WTC11 (cell line): ENCODE results near the gene FBXO3. TPM values are rescaled to one million over a fixed set of nuclear protein-coding genes. Genes with fewer than 3 reads are reported as not detected.
"Not testable (repeated sequence)": the region's sequence is repeated elsewhere in the genome, so short reads cannot be mapped to it uniquely, and the experiment has no call there.

Experiments
- ATAC-seq: fragments of 200-7000 bp; cut with Tn5 transposase; 2 replicates; pipeline ENCODE4 v1.10.0; 2021; ENCODE audit warnings: mild to moderate bottlenecking, moderate library complexity
- CTCF ChIA-PET: fragments of 300-600 bp; sonication (Branson Sonifier 250); formaldehyde crosslinking; loops from one replicate; lab custom pipeline; 2021; ENCODE audit warnings: antibody characterized with exemption; lab: Charles Lee
- POLR2A ChIA-PET: fragments of 350-600 bp; sonication (Branson Sonifier 250); formaldehyde crosslinking; loops from one replicate; lab custom pipeline; 2021; ENCODE audit warnings: antibody characterized with exemption; lab: Charles Lee
- DNase-seq: peaks from one replicate; pipeline ENCODE4 v3.0.0; 2021; ENCODE audit warnings: low spot score
- H3K27ac Mint-ChIP-seq: 2 replicates; pipeline ENCODE4 v1.8.0; 2021; ENCODE audit warnings: mixed read lengths
- H3K27me3 Mint-ChIP-seq: 2 replicates; pipeline ENCODE4 v1.8.0; 2021; ENCODE audit warnings: low read depth, mild to moderate bottlenecking, moderate library complexity, mixed read lengths
- H3K36me3 Mint-ChIP-seq: 2 replicates; pipeline ENCODE4 v1.8.0; 2021; ENCODE audit warnings: mixed read lengths
- H3K4me1 Mint-ChIP-seq: 2 replicates; pipeline ENCODE4 v1.8.0; 2022; ENCODE audit warnings: mixed read lengths
- H3K4me3 Mint-ChIP-seq: 2 replicates; pipeline ENCODE4 v1.8.0; 2021; ENCODE audit warnings: mild to moderate bottlenecking, moderate library complexity, mixed read lengths
- H3K9me3 Mint-ChIP-seq: 2 replicates; pipeline ENCODE4 v1.8.0; 2021; ENCODE audit warnings: mixed read lengths
- E2F4 ChIP-seq: sonication (generic); formaldehyde crosslinking; IDR thresholded peaks from 2 replicates; pipeline ENCODE4 v1.8.1; 2022; ENCODE audit warnings: low read depth, mild to moderate bottlenecking, moderate library complexity, missing genetic modification reagents, borderline replicate concordance
- FOXJ3 ChIP-seq: sonication (generic); formaldehyde crosslinking; IDR thresholded peaks from 2 replicates; pipeline ENCODE4 v1.9.0; 2021; ENCODE audit warnings: missing genetic modification reagents, mild to moderate bottlenecking, borderline replicate concordance
- GABPB1 ChIP-seq: sonication (generic); formaldehyde crosslinking; IDR thresholded peaks from 2 replicates; pipeline ENCODE4 v1.8.1; 2023; ENCODE audit warnings: mild to moderate bottlenecking, missing genetic modification reagents
- HMGA2 ChIP-seq: fragments of 250-450 bp; sonication (Bioruptor Pico); IDR thresholded peaks from 2 replicates; pipeline ENCODE4 v1.4.0; 2021; ENCODE audit warnings: mild to moderate bottlenecking, moderate library complexity
- JAZF1 ChIP-seq: fragments of 250-450 bp; sonication (Bioruptor Pico); IDR thresholded peaks from 2 replicates; pipeline ENCODE4 v1.9.0; 2021; ENCODE audit warnings: moderate library complexity, mild to moderate bottlenecking, inconsistent platforms
- NR1H2 ChIP-seq: sonication (generic); formaldehyde crosslinking; IDR thresholded peaks from 2 replicates; pipeline ENCODE4 v1.9.0; 2021; ENCODE audit warnings: mild to moderate bottlenecking, moderate library complexity, missing genetic modification reagents
- NR2C2 ChIP-seq: sonication (generic); formaldehyde crosslinking; IDR thresholded peaks from 2 replicates; pipeline ENCODE4 v1.8.0; 2022; ENCODE audit warnings: mild to moderate bottlenecking, missing genetic modification reagents
- PRRX2 ChIP-seq: fragments of 250-450 bp; sonication (Bioruptor Pico); IDR thresholded peaks from 2 replicates; pipeline ENCODE4 v1.8.0; 2021; ENCODE audit warnings: mild to moderate bottlenecking
- TEAD1 ChIP-seq: sonication (generic); formaldehyde crosslinking; IDR thresholded peaks from 2 replicates; pipeline ENCODE4 v1.8.0; 2022; ENCODE audit warnings: mild to moderate bottlenecking, missing genetic modification reagents
- ZMAT4 ChIP-seq: fragments of 250-450 bp; sonication (Bioruptor Pico); IDR thresholded peaks from 2 replicates; pipeline ENCODE4 v1.9.0; 2021; ENCODE audit warnings: mild to moderate bottlenecking
- total RNA-seq: library from RNA; stranded (reverse); gene quantifications from 3 replicates; pipeline ENCODE4 v1.2.3, GENCODE V29; 2021
- TF ChIP-seq, protein P1 (sequence below): sonication (generic); formaldehyde crosslinking; IDR thresholded peaks from 2 replicates; pipeline ENCODE4 v1.8.0; 2022; ENCODE audit warnings: mild to moderate bottlenecking, missing genetic modification reagents
- TF ChIP-seq, protein P2 (sequence below): sonication (generic); formaldehyde crosslinking; IDR thresholded peaks from 2 replicates; pipeline ENCODE4 v1.8.1; 2023; ENCODE audit warnings: mild to moderate bottlenecking, missing genetic modification reagents, moderate library complexity

Gene FBXO3
- total RNA-seq, 1 experiment from 2014 or later, result 14.5 TPM

- peaks cover 12% of the 10 kb centered on the region for H3K27me3 Mint-ChIP-seq
- DNase-seq (no peak), ATAC-seq (no peak)
- H3K36me3 Mint-ChIP-seq, result peaks cover 10% of the 10 kb centered on the region
- ChIA-PET POLR2A (no interaction called here), CTCF (no interaction called here)
- TF ChIP-seq ZMAT4 (CRISPR knock-in tag), result no peak
- H3K9me3 Mint-ChIP-seq, result 0 out of 2 replicates have a peak, but pooled peaks cover 6% of the 10 kb centered on the region
- H3K4me3 Mint-ChIP-seq, result no peak overlapping the region
- H3K4me1 Mint-ChIP-seq, result peaks cover 26% of the 10 kb centered on the region
- no peak overlapping the region for H3K27ac Mint-ChIP-seq
Observed at GRCh38 chr11:33731723-33732531, 42.4 kb downstream of the FBXO3 start.

DNA sequence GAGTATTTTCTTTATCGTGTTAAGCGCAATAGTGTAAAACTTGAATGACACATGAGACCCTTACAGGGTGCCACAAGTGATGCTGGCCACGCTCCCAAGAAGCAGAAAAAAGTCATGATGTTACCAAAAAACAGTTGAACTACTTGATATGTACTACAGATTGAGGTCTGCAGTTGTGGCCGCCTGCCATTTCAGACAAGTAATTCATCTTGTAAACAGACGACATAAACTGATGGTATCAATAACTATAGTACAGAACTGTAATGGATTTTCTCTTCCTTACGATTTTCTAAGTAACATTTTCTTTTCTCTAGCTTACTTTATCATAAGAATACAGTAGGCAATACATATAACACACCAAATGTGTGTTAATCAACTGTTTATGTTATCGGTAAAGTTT is 43.6 kb downstream of the FBXO3 start:
- no peak overlapping the region for H3K27ac Mint-ChIP-seq
- H3K4me1 Mint-ChIP-seq, result peaks cover 24% of the 10 kb centered on the region
- CTCF ChIA-PET, result no interaction called here
- peaks cover 12% of the 10 kb centered on the region for H3K27me3 Mint-ChIP-seq
- DNase-seq (no peak), ATAC-seq (no peak)
- POLR2A ChIA-PET, result no interaction called here
- no peak for TF ChIP-seq FOXJ3 (CRISPR knock-in tag)
- TF ChIP-seq NR2C2, result no peak
- TF ChIP-seq NR1H2 (CRISPR knock-in tag), result no peak
- TF ChIP-seq, protein P1, sequence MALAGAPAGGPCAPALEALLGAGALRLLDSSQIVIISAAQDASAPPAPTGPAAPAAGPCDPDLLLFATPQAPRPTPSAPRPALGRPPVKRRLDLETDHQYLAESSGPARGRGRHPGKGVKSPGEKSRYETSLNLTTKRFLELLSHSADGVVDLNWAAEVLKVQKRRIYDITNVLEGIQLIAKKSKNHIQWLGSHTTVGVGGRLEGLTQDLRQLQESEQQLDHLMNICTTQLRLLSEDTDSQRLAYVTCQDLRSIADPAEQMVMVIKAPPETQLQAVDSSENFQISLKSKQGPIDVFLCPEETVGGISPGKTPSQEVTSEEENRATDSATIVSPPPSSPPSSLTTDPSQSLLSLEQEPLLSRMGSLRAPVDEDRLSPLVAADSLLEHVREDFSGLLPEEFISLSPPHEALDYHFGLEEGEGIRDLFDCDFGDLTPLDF, result no peak
- TF ChIP-seq, protein P2, sequence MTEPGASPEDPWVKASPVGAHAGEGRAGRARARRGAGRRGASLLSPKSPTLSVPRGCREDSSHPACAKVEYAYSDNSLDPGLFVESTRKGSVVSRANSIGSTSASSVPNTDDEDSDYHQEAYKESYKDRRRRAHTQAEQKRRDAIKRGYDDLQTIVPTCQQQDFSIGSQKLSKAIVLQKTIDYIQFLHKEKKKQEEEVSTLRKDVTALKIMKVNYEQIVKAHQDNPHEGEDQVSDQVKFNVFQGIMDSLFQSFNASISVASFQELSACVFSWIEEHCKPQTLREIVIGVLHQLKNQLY (CRISPR knock-in tag), result no peak
- TF ChIP-seq E2F4 (CRISPR knock-in tag), result no peak
- TF ChIP-seq PRRX2 (CRISPR knock-in tag), result no peak
- TF ChIP-seq ZMAT4 (CRISPR knock-in tag), result no peak
- no peak for TF ChIP-seq TEAD1
- no peak for TF ChIP-seq HMGA2 (CRISPR knock-in tag)
- TF ChIP-seq JAZF1, result no peak
- no peak for TF ChIP-seq GABPB1
- H3K4me3 Mint-ChIP-seq, result no peak overlapping the region
- H3K36me3 Mint-ChIP-seq, result peaks cover 10% of the 10 kb centered on the region
- H3K9me3 Mint-ChIP-seq, result 0 out of 2 replicates have a peak, but pooled peaks cover 6% of the 10 kb centered on the region

DNA sequence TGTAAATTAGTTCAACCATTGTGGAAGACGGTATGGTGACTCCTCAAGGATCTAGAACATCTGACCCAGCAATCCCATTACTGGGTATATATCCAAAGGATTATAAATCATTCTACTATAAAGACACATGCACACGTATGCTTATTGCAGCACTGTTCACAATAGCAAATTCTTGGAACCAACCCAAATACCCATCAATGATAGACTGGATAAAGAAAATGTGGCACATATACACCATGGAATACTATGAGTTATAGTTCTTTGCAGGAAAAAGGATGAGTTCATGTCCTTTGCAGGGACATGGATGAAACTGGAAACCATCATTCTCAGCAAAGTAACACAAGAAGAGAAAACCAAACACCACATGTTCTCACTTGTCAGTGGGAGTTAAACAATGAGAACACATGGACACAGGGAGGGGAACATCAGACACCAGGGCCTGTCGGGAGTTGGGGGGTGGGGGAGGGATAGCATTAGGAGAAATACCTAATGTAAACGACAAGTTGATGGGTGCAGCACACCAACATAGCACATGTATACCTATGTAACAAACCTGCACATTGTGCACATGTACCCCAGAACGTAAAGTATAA is 45.2 kb downstream of the FBXO3 start:
- H3K27ac Mint-ChIP-seq, result not testable (repeated sequence)

DNA sequence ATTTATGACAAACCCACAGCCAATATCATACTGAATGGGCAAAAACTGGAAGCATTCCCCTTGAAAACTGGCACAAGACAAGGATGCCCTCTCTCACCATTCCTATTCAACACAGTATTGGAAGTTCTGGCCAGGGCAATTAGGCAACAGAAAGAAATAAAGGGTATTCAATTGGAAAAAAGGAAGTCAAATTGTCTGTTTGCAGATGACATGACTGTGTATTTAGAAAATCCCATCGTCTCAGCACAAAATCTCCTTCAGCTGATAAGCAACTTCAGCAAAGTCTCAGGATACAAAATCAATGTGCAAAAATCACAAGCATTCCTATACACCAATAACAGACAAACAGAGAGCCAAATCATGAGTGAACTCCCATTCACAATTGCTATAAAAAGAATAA is 46.8 kb downstream of the FBXO3 start:
- H3K9me3 Mint-ChIP-seq, H3K27me3 Mint-ChIP-seq, DNase-seq, ATAC-seq, CTCF ChIA-PET, POLR2A ChIA-PET, H3K4me3 Mint-ChIP-seq, H3K27ac Mint-ChIP-seq: not testable (repeated sequence)
- peaks cover 24% of the 10 kb centered on the region for H3K4me1 Mint-ChIP-seq
- peaks cover 10% of the 10 kb centered on the region for H3K36me3 Mint-ChIP-seq

More for the DNA sequence above, 45.2 kb downstream of the FBXO3 start:
- POLR2A ChIA-PET, CTCF ChIA-PET, H3K4me3 Mint-ChIP-seq, H3K27me3 Mint-ChIP-seq, H3K9me3 Mint-ChIP-seq, DNase-seq, ATAC-seq: not testable (repeated sequence)
- Mint-ChIP-seq H3K4me1 (peaks cover 18% of the 10 kb centered on the region), H3K36me3 (peaks cover 10% of the 10 kb centered on the region)
